NCI-H146 treated with DMSO at 0.1 percent for 48 hours (cell line): ENCODE data around the gene ITGA5.

Experiments
- DNase-seq: peaks from one replicate; lab custom pipeline; 2025; ENCODE audit not compliant: unreplicated experiment; lab: John Stamatoyannopoulos, UW

Gene ITGA5

DNA sequence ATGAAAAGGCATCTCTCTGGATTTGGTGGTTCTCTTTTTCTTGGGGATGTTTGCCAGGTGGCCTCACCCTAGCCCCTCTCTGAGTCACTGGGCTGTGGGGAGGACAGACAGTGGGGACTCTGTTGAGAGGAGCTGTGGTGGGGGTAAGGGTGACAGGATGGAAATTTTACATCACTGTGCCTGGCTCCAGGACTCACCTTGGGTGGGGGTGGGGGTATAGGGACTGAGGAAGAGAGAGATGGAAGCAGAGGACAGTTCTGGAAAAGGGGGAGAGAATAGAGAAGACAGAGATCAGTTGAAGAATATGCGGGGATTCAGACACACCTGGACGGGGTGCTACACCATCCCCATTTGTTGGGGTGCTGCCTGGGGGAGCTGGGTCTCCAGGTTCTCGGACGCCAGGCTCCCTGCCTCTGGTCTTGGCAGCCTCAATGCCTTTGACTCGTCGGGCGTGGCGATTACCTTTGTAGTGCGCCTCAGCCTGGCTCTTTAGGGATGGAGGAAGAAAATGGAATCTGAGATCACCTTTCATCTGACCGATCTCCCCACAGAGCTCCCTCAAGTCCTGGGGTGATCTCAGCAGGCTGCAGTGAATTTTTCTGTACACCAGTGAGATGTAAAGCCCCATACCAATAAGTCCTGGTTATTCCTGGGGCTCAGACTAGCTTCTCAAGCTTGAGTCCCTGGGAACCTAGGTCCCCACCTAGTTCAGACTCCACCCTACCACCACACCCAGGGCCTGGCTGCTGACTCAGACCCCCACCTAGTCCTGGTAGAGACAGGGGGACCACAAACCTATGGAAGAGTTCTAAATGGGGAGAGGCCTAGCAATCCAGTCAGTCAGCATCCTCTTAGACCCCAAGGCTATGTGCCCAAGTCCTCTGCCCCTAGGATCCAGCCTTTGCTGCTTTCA, 45.2 kb downstream of the ITGA5 start:
- no peak for DNase-seq

DNA sequence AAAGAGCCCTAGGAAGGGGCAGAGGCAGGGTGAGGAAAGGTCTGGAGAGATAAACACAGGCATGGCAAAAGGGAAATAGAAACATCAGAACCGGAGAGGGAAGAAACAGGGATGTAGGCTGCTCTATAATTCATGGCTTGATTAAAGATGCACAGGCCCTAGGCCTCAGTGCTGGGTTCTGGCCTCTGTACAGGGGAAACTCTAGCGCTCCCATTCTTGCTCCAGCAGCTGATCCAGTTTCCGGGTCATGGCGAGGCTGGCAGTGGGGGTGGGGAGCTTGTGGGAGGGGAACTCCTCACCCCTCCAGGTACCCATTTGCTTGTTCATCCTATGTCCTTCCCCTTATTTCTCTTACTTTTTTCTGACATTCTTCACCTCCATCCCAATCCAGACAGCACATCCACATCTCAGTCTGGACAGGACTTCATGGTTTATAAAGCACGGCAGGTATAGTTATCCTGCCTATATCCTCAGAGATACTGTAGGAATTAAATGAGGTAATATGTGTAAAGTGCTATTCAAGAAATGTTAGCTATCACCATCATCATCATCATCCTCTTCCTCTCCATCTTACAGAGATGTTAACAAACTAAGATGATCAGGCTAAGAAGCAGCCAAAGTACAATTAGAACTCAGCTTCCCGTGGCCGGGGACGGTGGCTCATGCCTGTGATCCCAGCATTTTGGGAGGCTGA, 46.8 kb downstream of the ITGA5 start:
- DNase-seq: no peak

DNA sequence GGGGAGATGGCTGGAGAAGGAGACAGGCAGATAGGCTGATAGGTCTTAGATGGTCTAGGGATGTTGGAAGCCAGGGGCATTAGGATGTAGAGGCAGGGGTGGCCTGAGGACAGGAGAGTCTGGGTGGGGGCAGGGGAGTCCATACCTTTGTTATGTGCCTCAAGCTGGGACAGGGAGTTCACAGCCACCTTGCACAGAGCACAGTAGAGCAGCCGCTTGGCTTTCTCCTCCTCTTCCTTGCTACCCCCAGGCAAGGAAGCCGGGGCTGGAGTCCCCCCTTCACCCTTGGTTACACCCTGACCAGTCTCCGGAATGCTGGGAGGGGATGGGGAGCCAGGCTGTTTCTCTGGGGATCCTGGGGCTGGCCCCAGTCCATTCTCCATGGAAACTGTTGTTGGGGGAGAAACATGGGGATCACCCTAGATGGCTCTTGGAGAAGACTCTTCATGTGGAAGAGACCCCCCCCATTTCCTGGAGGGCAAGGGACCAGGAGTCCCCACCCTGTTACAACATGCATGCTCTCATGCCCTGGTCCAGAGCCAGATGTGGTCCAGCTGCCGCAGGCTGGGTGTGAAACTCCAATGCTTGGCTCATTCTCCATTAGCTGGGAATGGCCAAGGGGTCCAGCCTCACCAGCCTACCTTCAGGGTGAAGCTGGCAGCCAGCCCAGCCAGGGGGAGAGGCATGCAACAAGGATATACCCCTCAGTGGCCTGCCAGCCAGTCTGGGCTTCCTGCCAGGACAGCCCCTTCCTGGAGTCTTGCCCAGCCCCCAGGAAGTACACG, 47.5 kb downstream of the ITGA5 start:
- DNase-seq: no peak

DNA sequence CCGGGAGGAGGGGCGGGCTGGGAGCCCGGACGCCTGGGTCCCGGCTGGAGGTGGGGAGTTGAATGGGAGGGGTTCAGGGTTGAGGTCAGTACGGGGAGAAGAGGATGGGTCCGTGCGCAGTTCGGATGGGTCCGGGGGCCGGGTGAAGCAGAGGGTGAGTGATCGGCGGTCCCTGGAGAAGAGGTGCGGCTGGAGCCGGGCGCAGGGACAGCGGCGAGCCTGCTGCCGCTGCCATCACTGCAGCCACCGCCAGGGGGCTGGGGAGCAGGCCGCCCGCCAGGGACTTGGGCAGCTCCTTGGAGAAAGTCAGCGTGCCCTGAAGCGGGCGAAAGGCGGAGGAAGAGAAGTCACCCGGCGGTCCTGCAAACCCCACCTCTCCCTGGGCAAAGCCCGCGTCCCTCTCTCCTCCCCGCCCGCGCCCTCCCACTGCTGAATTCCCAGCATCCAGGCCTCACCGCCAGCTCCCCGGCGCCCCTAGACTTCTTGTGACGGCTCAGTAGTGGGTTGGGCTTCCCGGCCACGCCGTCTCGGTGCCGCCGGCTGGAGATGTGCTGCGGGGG, 48.8 kb downstream of the ITGA5 start:
- no peak for DNase-seq

DNA sequence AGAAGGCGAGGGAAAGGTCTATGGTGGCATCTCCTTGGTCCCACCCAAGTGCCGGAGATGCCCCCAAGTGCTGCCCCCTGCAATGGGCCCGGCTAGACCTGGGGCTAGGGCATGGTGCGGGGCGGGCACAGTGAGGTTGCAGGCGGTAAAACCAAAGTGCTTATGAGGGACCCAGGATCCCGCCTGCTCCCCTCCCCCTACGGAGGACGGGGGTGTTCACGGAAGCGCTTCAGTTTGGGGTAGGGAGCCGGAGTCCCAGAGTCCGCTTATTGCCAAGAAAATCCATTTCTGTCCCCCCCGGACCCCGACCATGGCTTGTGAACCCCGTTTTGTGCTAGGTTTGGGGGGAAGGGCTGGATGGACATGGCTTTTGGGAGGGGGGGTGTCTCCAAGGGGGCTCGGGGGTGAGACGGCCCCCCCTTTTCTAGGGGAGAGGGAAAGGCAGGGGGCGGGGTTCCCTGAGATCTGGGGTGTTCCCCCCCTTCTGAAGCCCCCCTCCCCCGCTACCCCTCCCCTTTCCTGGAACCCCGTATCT, 49.4 kb downstream of the ITGA5 start:
- no peak for DNase-seq

DNA sequence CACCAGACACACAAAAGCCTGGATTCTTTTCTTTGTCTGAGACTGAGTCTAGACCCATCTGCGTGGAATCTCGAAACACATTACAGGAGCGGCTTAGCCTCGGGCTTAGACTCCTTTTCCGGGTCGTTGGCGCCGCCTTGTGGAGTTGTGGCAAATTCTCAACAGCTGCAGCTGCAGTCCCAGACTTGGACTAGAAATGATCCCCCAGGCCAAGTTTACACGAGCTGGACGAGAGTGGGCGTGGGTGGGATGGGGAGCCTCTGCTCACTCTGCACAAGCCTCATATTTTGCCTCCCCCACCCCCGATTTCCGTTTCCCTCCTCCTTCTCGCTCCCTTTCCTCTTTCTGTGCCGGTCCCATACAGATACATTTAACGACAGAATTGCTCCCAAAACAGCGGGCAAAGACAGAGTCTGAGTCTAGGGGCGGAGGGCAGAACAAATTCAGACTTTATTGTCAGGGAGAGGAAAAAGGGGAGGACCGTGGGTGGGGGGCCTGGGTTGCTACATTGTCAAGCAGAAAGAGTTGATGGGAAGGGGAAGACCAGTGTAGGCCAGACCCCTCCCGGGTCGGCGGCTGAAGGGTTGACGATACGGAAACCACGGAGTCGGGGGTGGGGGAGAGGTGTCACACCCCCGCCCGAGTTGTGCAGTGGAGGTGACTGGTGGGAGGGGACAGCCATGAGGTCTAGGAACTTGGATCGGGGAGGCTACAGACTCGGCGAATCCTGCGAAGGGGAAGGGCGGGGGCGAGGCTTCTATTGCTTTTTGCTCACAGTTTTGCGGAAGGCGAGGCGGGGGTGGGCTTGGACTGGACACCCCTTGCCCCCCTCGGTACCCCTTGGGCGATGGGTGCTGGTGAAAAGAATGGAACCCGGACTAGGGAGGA, 50.1 kb downstream of the ITGA5 start:
- peak; percentile 63 for DNase-seq

DNA sequence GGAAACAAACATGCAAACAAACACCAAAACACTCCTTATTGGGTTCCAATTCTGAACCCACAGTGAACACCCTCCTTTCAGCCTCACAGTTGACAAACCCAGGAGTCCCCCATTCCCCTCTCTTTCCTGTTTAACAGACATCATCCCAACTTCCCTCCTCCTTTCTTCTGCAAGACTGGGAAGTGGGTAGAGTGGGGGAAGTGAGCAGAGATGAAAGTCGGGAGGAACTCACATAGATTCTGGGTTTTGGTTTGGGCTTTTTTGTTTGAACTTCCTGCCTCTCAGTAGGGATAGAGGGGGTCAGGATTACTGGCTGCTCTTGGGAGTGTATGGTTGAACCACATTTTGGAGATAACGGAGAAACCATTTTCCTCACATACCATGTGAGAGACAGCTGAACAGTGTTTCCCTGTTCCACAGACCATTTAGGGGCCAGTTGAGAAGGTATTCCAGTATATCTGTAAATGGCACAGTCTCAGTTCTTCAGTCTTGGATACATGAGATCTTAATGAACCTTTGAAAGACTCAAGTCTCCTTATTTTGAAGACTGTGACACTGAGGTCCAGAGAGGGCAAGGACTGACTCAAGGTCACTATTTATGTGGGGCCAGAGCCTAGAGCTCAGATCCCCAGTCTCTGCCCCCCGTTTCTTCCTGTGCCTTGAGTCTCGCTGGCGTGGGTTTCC, 50.9 kb downstream of the ITGA5 start:
- DNase-seq: no peak

DNA sequence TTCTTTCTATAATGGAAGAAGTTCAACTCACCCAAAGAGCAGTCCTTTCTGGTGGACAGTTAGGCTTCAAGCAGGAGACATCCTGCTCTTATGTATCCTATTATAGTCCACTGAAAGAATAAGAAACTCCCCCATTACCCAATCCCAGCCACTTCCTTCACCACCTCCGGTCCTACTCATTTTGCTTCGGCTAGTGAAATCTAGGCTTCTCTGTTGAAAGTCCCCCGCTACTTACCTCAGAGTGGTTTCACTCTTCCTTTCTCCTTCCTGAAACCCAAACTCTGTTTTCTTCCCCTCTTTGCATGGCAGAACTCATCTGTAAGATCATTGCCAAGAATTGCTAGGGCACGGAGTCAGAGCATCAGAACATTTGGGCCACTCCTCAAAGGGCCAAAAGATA, 54.7 kb downstream of the ITGA5 start, which contains the start of gene GPR84:
Gene GPR84, minus strand, starts transcription at position 74 of the 400 bp plus-strand sequence. CDS start 635 bp downstream, outside the sequence.
- DNase-seq: no peak

DNA sequence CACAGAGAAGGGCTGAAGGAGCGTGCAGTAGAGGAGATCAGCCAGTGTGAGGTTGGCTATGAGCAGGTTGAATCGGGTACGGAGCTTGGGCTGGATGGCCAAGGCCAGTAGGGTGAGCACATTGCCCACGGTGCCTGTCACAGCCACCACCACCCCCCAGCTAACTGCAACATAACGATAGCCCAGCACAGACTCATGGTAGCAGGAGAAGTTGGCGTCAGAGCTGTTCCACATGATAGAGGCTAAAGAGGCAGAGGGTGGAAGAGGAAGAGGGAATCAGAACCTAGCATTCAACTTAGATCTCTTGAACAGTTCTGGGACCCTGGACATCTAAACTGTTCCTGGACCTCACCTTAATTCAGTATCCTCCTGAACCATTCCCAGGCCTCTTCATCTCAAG, 55.4 kb downstream of the ITGA5 start:
- no peak for DNase-seq

DNA sequence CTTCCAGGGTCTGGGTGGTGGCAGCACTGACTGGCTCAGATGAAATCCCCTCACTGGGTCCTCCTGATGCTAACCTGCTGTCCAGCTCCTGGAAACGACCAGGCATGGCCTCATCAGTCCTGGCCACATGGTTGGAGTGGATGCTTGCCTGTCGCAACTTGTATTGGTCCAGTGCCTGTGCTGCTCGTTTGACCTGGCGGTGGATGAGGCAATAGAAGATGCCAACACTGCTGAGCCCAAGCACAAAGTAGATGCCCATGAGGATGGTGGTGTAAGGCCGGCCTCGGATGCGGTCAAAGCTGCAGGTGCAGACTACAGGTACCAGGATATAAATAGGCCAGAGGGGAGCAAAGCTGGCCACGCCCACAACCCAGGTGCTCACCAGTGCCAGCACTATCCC, 56.0 kb downstream of the ITGA5 start:
- no peak for DNase-seq

DNA sequence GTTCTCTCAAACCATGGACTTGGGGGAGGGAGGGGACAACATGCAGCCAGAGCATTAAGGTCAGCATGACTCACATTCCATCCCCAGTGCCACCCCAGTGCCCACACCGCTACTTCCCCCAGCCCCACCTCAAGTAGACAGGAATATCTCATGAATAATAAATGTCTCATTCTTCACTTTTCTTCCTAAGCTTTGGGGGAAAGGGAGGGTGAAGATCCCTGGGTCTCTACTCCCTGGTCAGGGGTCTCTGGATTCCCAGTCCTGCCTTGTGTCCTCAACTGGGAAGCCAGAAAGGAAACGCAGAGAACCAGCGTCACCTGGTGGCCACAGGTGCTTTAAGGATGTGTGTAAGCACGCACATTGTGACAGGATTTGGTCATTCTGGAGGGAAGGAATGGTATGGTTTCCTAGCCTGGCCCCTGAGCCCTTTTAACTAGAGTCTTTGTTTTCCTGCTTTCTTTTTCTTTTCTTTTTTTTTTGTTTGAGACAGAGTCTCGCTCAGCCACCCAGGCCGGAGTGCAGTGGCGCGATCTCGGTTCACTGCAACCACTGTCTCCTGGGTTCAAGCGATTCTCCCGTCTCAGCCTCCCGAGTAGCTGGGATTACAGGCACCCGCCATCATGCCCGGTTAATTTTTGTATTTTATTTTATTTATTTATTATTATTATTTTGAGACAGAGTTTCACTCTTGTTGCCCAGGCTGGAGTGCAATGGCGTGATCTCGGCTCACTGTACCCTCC, 58.2 kb downstream of the ITGA5 start:
- peak; percentile 55 for DNase-seq

DNA sequence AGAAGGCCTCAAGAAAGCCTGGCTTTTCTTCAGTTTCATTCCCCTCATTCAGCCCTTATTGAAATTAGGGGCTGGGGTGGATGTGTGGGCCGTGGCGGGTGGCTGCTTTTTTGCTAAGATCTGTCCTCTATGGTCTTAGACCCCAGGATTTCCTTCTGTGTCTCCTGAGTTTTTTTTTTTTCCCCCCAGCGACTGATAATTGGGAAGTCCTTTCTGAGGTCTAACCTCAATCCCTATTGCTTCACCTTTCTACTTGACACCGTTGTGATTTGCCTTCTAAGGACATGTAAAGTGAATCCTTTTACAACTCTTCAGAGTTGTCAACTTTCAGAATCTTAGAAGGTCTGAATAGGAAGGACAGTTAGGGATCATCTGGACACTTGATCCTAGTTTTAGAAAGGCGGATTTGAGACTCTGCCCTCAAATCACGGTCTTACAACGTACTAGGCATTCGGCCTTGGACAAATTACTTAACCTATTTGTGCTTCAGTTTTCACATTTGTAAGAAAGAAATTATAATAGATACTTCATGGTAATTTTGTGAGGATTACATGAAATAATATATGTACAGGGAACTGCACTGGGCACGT, 59.2 kb downstream of the ITGA5 start:
- DNase-seq: no peak

DNA sequence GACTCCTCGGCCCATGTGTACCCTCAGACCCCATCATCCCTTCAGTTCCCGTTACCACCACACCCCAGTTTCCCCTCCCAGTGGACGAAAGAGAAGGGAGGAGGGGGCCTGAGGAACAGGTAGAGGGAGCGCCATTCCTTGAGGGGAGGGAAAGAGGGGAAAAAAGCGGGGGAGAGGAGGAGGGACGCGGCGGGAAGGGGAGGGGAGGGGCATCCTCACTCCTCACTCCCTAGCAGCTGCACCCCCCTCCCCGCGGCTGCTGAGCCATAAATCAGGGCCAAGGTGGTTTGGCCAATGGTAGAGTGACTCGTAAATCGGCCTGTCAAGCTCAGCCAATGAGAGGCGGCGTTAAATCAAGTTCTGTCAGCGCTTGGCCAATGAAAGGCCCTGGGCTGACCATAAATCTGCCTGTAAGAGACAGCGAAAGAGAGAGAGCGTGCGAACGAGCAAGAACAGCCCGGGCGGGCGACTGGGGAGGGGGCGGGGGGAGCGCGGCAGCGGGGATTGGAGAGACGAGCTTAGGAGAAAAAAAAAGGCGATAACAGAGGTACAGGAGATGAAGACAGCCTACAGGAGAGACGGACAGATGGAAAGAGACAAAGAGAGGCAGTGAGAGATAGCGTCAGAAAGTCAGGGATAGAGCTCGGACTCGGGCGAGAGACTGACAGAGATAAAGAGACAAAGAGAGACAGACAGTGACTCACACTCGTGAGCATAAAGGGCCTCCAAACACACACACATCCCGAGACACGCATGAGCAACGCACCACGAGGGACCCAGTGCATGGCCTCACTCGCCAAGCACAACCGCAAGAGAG, 59.9 kb downstream of the ITGA5 start:
- DNase-seq: peak; percentile 99

DNA sequence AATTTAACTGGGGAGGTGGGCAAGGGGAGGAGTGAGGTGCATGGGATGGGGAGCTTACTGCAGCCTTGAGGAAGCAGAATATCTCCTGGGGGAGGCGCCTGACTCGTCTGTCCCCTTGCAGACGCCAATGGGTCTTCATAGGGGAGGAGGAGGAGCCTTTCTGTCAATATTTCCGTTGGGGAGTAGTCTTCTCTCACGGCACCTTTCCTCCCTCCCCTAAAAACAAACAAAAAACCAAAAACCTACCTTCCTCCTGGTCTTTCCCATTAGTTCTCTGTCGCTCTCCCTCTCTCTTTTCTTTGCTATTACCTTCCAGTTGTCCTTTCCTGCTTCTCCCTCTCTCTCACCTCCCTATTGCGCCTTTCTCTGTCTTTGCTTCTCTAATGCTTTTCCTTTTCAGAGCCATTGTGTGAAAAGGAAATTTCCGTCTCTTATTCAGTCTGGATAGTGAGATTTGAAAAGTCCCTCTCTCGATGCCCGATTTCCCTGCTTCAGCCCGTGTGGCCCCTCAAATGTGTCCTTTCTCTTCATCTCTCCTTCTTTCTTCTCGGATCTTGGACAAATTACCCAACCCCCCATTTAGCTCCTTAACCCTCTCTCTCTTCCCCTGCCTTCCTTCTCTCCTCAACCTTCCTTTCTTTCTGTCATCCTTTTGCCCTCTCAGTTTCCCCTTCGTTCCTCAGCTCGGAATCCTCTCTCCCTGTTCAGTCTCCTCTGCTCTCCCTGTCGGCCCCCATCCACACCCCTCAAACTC, 60.7 kb downstream of the ITGA5 start:
- peak; percentile 72 for DNase-seq

DNA sequence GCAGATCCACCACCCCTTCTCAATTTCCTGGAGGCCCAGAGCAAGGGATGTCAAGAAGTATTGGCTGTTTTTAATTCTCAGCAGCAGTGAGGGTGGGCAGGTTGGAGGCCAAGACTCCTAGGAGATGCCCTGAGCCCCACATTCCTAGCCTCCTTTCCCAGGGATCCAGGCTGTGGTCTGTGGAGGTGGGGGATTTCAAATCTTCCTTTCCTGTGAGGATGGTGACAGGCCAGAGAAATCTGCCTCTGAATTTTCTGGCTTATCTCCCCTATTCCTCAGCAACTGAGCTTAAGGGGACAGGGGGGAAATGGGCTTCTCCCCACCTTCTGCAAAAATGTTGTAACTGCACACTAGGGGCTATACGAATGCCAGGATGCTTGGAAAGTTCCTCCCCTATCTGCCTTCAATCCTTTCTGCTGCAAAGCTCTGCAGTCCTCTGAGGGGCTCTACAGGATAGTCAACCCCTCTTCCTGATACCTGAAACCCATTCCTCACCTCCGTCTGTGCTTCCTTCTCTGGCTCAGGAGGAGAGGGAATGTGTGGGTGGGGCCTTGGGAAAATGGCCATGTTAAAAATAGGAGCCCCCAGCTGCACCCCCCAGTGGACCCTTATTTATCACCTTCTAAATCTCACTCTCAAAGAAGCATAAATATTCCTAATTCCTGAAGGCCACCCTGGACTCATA, 61.4 kb downstream of the ITGA5 start:
- no peak for DNase-seq

DNA sequence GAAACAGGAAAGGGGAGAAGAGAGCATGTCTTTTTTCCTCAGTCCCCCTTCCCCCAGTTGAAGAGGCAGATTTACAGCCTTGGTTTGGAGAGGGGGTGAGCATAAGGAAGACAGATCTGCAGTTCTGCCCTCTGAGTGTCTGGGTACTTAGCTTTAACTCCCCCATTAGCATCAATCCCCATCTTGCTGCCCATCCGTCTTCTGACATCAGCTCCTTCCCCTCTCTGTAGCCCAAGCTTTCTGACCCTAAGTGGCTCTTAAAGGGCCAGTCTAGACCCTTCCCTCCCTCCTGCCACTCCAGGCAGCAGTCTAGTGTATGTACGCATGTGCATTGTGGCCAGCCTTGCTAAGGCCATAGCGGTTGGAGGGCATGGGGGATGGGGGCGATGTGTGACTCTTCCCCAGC, 62.1 kb downstream of the ITGA5 start:
- DNase-seq: no peak
